Measurements from ENCODE around the gene RSPH1. TPM values are rescaled to one million over a fixed set of nuclear protein-coding genes. Genes with fewer than 3 reads are reported as not detected.

Gene RSPH1
- polyA plus RNA-seq, 2 of the 4 experiments (the other 2 are of a cell fraction), result 0.71 to 0.85 TPM

DNA sequence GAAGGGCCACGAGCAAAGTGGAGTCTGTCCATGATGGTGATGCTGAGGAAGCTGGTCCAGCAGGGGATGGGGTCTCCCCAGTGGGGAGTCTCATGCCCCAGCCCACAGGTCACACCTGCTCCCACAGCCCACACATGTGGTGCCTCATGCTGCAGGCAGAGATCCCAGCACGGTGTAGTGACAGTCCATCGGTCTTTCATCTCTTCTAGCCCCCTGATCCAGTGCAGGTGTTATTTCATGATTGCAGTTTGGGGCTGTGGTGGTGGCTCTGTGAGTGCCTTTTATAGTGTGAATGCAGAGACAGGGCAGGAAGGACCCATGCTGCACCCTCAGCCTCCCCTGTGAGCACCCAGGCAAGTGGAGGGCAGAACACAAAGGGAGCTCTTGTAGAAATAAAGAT is 47.3 kb downstream of the RSPH1 start (continued):
- TF ChIP-seq PHF8 (IDR thresholded peaks at IDR 0.05; ENCODE audit: borderline replicate concordance, low read depth), result no peak
- TF ChIP-seq HOXA7 (CRISPR knock-in tag; IDR thresholded peaks at IDR 0.05), result no peak
- TF ChIP-seq JUNB (IDR thresholded peaks at IDR 0.05), result no peak
- TF ChIP-seq, protein P1, sequence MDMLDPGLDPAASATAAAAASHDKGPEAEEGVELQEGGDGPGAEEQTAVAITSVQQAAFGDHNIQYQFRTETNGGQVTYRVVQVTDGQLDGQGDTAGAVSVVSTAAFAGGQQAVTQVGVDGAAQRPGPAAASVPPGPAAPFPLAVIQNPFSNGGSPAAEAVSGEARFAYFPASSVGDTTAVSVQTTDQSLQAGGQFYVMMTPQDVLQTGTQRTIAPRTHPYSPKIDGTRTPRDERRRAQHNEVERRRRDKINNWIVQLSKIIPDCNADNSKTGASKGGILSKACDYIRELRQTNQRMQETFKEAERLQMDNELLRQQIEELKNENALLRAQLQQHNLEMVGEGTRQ (IDR thresholded peaks at IDR 0.05), result no peak
- TF ChIP-seq HOXB5 (CRISPR knock-in tag; IDR thresholded peaks at IDR 0.05), result no peak

DNA sequence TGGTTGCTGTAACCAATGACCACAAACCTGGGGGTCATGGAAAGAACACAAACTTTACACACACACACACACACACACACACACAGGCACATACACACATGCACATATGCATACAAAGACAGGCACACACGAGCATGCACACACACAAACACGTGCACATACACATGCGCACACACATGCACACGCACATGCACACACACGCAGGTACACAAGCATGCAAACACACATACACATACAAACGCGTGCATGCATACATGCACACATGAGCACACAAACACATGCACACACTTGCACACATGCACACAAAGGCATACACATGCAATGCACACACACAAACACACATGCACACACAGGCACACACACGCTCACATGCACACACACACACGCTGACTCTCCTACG is 48.3 kb downstream of the RSPH1 start:
- WGBS (ENCODE audit: missing lambda C conversion rate), result 74% methylated on average over 10 of the region's 10 CpGs

DNA sequence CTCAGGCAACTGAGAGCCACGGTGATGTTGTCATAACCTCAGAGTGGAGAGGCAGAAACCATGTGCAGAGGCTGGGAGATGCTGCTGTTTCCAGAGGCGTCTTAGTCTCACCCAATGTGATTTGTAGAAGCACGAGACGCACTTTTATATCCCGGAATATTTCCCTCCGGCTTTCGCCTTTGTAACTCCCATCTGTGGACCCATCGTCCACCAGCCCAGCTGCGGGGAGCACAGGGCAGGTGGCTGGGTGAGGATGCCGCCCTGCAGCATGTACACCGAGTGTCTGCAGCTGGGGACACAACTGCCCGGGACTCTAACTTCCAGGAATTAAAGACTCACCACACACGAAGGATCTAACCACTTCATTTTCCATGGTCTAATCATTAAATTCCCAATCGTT is 48.8 kb downstream of the RSPH1 start:
- ChIA-PET CTCF (no interaction called here), POLR2A (no interaction called here)
- Histone ChIP-seq H3K4me3 (no peak overlapping the region), H3K27ac (no peak overlapping the region), H3K9me3 (no peaks in the 10 kb centered on the region), H3K4me2 (no peak overlapping the region), H3K4me1 (peaks cover 4% of the 10 kb centered on the region; the same call in 1 of the 3 replicates)
- FAIRE-seq (no peak), DNase-seq (ENCODE audit: low read depth in 1 of 2, low spot score in 1 of 2) (no peak), ATAC-seq (no peak)
- no peak for TF ChIP-seq GATA3 (IDR thresholded peaks at IDR 0.05; ENCODE audit: borderline replicate concordance)
- TF ChIP-seq, protein P2, sequence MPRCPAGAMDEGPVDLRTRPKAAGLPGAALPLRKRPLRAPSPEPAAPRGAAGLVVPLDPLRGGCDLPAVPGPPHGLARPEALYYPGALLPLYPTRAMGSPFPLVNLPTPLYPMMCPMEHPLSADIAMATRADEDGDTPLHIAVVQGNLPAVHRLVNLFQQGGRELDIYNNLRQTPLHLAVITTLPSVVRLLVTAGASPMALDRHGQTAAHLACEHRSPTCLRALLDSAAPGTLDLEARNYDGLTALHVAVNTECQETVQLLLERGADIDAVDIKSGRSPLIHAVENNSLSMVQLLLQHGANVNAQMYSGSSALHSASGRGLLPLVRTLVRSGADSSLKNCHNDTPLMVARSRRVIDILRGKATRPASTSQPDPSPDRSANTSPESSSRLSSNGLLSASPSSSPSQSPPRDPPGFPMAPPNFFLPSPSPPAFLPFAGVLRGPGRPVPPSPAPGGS (IDR thresholded peaks at IDR 0.05), result no peak
- TF ChIP-seq HEYL (CRISPR knock-in tag; IDR thresholded peaks at IDR 0.05), result no peak
- no peak for TF ChIP-seq RAD21 (conservative IDR thresholded peaks at IDR 0.05 in 1 of 2, IDR thresholded peaks at IDR 0.05 in 1 of 2)
- TF ChIP-seq, protein P1 (IDR thresholded peaks at IDR 0.05), result no peak
- no peak for TF ChIP-seq RFX5 (IDR thresholded peaks at IDR 0.05)
- TF ChIP-seq NPAS2 (CRISPR knock-in tag; IDR thresholded peaks at IDR 0.05; ENCODE audit: borderline replicate concordance), result no peak
- TF ChIP-seq CHD2 (IDR thresholded peaks at IDR 0.05; ENCODE audit: low read length, partially characterized antibody), result no peak
- TF ChIP-seq, protein P3, sequence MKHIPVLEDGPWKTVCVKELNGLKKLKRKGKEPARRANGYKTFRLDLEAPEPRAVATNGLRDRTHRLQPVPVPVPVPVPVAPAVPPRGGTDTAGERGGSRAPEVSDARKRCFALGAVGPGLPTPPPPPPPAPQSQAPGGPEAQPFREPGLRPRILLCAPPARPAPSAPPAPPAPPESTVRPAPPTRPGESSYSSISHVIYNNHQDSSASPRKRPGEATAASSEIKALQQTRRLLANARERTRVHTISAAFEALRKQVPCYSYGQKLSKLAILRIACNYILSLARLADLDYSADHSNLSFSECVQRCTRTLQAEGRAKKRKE (CRISPR knock-in tag; IDR thresholded peaks at IDR 0.05; ENCODE audit: low read depth), result no peak
- TF ChIP-seq ESRRA (IDR thresholded peaks at IDR 0.05; ENCODE audit: borderline replicate concordance, low read length), result no peak
- TF ChIP-seq FOXS1 (CRISPR knock-in tag; IDR thresholded peaks at IDR 0.05), result no peak
- no peak for TF ChIP-seq HOXB5 (CRISPR knock-in tag; IDR thresholded peaks at IDR 0.05)
- 62% methylated on average over 14 of the region's 14 CpGs for WGBS (ENCODE audit: missing lambda C conversion rate)

More for the DNA sequence above, 48.3 kb downstream of the RSPH1 start:
- Histone ChIP-seq H3K4me1 (peaks cover 4% of the 10 kb centered on the region; the same call in 1 of the 3 replicates), H3K4me3 (no peak overlapping the region), H3K27ac (no peak overlapping the region), H3K9me3 (no peaks in the 10 kb centered on the region), H3K4me2 (no peak overlapping the region)
- FAIRE-seq (no peak), ATAC-seq (no peak), DNase-seq (ENCODE audit: low read depth in 1 of 2, low spot score in 1 of 2) (no peak)
- TF ChIP-seq, protein P1 (IDR thresholded peaks at IDR 0.05), result no peak
- no peak for TF ChIP-seq TP53 (CRISPR knock-in tag; IDR thresholded peaks at IDR 0.05)
- CTCF ChIA-PET, result interaction anchor here (1.1 to 1.5 kb wide), 2 partner anchors 139 to 302 kb away, joined by 4 to 5 read pairs; no protein-coding TSS in a partner anchor
- POLR2A ChIA-PET, result no interaction called here

DNA sequence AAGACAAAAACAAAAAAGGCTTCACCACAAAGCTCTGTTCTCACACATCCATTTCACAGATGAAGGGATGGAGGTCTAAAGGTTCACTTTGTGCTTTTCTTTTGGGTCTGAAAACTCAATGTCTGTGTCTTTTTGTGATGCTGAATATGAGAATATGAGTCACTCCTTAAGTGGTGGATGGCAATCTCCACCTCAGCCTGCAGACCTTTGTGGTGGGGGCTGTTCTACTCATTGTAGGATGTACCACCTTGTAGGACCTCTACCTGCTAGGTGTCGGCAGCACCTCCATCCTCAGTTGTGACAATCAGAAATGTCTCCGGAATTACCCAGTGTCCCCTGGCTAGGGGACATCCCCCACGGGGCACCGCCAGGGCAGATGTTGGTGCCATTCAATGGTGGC is 49.5 kb downstream of the RSPH1 start:
- ChIA-PET POLR2A (no interaction called here), CTCF (no interaction called here)
- Histone ChIP-seq H3K4me1 (peaks cover 4% of the 10 kb centered on the region; the same call in 1 of the 3 replicates), H3K4me3 (no peak overlapping the region), H3K27ac (no peak overlapping the region), H3K9me3 (no peaks in the 10 kb centered on the region), H3K4me2 (no peak overlapping the region)
- DNase-seq (ENCODE audit: low read depth in 1 of 2, low spot score in 1 of 2) (no peak), ATAC-seq (no peak), FAIRE-seq (no peak)
- 66% methylated on average over 4 of the region's 4 CpGs for WGBS (ENCODE audit: missing lambda C conversion rate)
- TF ChIP-seq, protein P4, sequence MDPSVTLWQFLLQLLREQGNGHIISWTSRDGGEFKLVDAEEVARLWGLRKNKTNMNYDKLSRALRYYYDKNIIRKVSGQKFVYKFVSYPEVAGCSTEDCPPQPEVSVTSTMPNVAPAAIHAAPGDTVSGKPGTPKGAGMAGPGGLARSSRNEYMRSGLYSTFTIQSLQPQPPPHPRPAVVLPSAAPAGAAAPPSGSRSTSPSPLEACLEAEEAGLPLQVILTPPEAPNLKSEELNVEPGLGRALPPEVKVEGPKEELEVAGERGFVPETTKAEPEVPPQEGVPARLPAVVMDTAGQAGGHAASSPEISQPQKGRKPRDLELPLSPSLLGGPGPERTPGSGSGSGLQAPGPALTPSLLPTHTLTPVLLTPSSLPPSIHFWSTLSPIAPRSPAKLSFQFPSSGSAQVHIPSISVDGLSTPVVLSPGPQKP (IDR thresholded peaks at IDR 0.05; ENCODE audit: low read depth, low read length), result no peak
- no peak for TF ChIP-seq POLR2A (IDR thresholded peaks at IDR 0.05; ENCODE audit: low read length)
- no peak for TF ChIP-seq NPAS2 (CRISPR knock-in tag; IDR thresholded peaks at IDR 0.05; ENCODE audit: borderline replicate concordance)
- TF ChIP-seq SMC3 (IDR thresholded peaks at IDR 0.05), result no peak
- TF ChIP-seq, protein P5, sequence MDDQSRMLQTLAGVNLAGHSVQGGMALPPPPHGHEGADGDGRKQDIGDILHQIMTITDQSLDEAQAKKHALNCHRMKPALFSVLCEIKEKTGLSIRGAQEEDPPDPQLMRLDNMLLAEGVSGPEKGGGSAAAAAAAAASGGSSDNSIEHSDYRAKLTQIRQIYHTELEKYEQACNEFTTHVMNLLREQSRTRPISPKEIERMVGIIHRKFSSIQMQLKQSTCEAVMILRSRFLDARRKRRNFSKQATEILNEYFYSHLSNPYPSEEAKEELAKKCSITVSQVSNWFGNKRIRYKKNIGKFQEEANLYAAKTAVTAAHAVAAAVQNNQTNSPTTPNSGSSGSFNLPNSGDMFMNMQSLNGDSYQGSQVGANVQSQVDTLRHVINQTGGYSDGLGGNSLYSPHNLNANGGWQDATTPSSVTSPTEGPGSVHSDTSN (IDR thresholded peaks at IDR 0.05), result no peak
- TF ChIP-seq, protein P6, sequence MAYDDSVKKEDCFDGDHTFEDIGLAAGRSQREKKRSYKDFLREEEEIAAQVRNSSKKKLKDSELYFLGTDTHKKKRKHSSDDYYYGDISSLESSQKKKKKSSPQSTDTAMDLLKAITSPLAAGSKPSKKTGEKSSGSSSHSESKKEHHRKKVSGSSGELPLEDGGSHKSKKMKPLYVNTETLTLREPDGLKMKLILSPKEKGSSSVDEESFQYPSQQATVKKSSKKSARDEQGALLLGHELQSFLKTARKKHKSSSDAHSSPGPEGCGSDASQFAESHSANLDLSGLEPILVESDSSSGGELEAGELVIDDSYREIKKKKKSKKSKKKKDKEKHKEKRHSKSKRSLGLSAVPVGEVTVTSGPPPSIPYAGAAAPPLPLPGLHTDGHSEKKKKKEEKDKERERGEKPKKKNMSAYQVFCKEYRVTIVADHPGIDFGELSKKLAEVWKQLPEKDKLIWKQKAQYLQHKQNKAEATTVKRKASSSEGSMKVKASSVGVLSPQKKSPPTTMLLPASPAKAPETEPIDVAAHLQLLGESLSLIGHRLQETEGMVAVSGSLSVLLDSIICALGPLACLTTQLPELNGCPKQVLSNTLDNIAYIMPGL (CRISPR knock-in tag; IDR thresholded peaks at IDR 0.05; ENCODE audit: borderline replicate concordance), result no peak
- TF ChIP-seq CBX2 (IDR thresholded peaks at IDR 0.05; ENCODE audit: borderline replicate concordance, low read depth), result no peak
- no peak for TF ChIP-seq CEBPB (IDR thresholded peaks at IDR 0.05)
